ENCODE results near the gene PIGA.
A peak's percentile ranks its signal among the peaks of the same experiment; 100 is the strongest.

PIGA gene

DNA sequence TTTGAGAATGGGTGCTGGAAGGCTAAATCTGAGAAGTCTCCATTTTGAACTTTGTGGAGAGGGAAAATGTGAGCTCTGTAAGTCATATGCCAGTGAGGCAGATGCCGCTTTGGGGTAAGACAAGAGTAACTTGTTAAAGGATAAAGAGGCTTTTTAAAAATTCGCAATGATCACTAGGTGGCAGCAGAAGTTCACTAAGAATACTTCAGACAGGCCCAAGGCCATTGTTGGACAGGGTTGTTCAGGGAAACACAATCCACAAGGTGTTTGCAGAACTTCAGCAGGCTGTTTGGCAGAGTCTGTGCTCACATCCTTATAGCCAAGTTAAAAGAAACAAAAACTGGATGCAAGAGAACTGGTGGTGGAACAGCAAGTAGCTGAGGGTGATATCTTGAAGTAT, 13.7 kb upstream of the PIGA start:
- H3K27me3 ChIP-seq: no peaks in the 10 kb centered on the region
- TF ChIP-seq, protein P1, sequence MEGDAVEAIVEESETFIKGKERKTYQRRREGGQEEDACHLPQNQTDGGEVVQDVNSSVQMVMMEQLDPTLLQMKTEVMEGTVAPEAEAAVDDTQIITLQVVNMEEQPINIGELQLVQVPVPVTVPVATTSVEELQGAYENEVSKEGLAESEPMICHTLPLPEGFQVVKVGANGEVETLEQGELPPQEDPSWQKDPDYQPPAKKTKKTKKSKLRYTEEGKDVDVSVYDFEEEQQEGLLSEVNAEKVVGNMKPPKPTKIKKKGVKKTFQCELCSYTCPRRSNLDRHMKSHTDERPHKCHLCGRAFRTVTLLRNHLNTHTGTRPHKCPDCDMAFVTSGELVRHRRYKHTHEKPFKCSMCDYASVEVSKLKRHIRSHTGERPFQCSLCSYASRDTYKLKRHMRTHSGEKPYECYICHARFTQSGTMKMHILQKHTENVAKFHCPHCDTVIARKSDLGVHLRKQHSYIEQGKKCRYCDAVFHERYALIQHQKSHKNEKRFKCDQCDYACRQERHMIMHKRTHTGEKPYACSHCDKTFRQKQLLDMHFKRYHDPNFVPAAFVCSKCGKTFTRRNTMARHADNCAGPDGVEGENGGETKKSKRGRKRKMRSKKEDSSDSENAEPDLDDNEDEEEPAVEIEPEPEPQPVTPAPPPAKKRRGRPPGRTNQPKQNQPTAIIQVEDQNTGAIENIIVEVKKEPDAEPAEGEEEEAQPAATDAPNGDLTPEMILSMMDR (IDR thresholded peaks at IDR 0.05): peak; percentile 13
- no peak overlapping the region for H3K27ac ChIP-seq
- H3K4me1 ChIP-seq (ENCODE audit: control insufficient read depth in 1 of 2, insufficient read depth in 1 of 2, low read depth in 1 of 2, low read length in 1 of 2): peaks cover 10 to 13% of the 10 kb centered on the region in 2 experiments
- H3K4me3 ChIP-seq (ENCODE audit: low read depth in 1 of 2, low read length in 1 of 2): no peak overlapping the region
- H3K9me3 ChIP-seq: no peaks in the 10 kb centered on the region
- no peaks in the 10 kb centered on the region for H3K36me3 ChIP-seq

DNA sequence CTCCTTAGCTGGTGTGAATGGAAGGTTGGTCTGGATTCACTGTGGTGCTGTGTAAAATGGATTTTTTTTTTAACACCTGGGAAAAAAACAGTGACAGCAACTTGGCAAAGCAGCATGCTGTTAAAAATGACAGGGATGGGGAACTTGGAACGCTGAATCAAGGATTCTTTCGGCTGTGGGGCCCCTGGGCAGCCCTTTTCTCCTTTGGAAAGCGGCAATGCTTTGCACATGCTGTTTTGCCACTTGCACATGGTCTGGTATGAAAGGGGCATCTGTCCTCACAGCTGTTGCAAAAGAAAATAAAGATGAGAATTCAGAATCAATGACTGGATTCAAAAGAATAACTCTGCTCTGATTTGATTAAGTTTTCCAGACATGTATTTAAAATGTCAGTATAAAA, 10.7 kb upstream of the PIGA start:
- Histone ChIP-seq H3K4me1 (ENCODE audit: control insufficient read depth in 1 of 2, insufficient read depth in 1 of 2, low read depth in 1 of 2, low read length in 1 of 2) (peaks cover 10 to 13% of the 10 kb centered on the region in 2 experiments), H3K27me3 (no peaks in the 10 kb centered on the region), H3K27ac (no peak overlapping the region), H3K36me3 (no peaks in the 10 kb centered on the region), H3K4me3 (ENCODE audit: low read depth in 1 of 2, low read length in 1 of 2) (no peak overlapping the region), H3K9me3 (no peaks in the 10 kb centered on the region)
- TF ChIP-seq, protein P1 (IDR thresholded peaks at IDR 0.05): no peak

DNA sequence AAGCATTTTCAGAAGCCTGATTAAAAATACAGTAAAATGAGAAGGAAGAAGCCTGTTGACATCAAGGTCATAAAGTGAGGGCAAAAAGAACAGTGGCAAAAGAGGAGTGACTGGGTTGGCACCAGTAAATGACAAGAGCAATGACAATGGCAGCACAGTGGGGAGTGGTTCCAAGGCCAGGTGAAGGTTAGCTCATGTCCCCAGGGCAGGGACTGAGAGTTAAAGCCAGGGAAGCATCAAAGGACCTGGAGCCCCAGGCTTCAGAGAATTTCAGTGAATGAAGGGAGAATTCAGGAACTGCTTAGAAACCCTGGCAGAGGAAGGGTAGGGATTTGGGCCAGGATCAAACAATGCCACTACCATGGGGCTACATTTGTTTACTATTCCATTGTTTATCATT, 8.8 kb upstream of the PIGA start:
- H3K9me3 ChIP-seq: no peaks in the 10 kb centered on the region
- no peaks in the 10 kb centered on the region for H3K36me3 ChIP-seq
- TF ChIP-seq, protein P1 (IDR thresholded peaks at IDR 0.05): no peak
- H3K27me3 ChIP-seq: no peaks in the 10 kb centered on the region
- no peak overlapping the region for H3K4me3 ChIP-seq (ENCODE audit: low read depth in 1 of 2, low read length in 1 of 2)
- H3K27ac ChIP-seq: no peak overlapping the region
- peaks cover 0 to under 1% of the 10 kb centered on the region in 2 experiments for H3K4me1 ChIP-seq (ENCODE audit: control insufficient read depth in 1 of 2, insufficient read depth in 1 of 2, low read depth in 1 of 2, low read length in 1 of 2)

DNA sequence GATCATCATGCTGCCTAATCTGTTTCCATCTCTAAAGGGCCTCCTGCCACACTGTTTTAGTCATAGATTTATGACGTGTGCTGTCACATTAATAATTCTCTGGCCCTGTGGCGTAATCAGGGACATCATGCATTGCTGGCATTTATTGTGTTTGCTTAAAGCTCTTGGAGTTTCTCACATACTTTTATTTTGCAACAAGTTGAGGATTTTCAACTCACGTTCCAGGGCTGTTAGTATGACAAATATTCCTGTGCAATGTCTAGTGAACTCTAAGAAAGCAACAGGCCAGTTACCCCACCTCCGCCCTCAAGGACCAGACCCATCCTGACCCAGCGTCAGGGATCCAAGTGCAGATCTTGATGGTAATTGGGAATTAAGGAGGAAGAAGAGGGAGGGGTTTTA, 7.8 kb upstream of the PIGA start:
- Histone ChIP-seq H3K9me3 (no peaks in the 10 kb centered on the region), H3K27ac (no peak overlapping the region), H3K36me3 (no peaks in the 10 kb centered on the region), H3K4me1 (ENCODE audit: control insufficient read depth in 1 of 2, insufficient read depth in 1 of 2, low read depth in 1 of 2, low read length in 1 of 2) (no peaks in the 10 kb centered on the region), H3K27me3 (peaks cover 7% of the 10 kb centered on the region), H3K4me3 (ENCODE audit: low read depth in 1 of 2, low read length in 1 of 2) (no peak overlapping the region)
- TF ChIP-seq, protein P1 (IDR thresholded peaks at IDR 0.05): no peak

DNA sequence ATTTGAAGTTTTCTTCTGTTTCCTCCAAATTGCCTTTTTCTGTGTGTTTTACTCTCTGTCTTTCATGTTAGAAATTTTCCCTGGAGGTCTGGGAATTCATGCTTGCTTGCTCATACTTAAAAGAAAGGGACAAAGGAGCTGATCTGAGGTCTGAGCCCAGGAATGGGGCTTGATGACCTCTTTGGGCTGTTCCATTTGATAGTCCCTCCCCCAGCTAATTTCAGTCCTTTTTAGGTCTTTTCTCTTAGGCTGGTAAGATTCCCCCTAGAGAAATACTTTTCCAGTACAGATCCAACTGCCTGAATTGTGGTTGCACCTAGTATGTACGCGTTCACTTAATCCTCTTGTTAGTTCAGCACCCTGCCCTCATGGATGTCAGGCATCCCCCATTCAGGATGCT, 5.5 kb upstream of the PIGA start:
- TF ChIP-seq, protein P1 (IDR thresholded peaks at IDR 0.05): no peak
- Histone ChIP-seq H3K27ac (no peak overlapping the region), H3K36me3 (no peaks in the 10 kb centered on the region), H3K4me1 (ENCODE audit: control insufficient read depth in 1 of 2, insufficient read depth in 1 of 2, low read depth in 1 of 2, low read length in 1 of 2) (peaks cover 3 to 4% of the 10 kb centered on the region in 2 experiments), H3K9me3 (no peaks in the 10 kb centered on the region), H3K4me3 (ENCODE audit: low read depth in 1 of 2, low read length in 1 of 2) (no peak overlapping the region), H3K27me3 (peaks cover 14% of the 10 kb centered on the region)

DNA sequence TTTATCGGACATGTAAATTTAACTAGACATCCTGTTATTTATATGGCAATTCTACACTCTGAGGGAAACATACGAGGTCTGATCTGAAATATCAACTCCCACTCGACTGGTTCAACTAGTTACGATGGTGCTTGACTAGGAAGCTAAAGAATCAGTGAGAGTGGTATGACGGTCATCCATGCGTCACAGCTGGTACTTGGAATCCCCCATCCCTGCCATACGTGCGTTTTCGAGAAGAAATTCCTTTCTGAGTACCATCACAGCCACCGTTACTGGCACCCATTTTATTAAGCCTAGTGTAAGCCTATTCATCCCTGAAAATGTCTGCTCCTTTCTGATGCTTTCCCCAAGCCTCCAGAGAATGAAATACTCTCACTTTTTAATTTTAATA, 695 bp upstream of the PIGA start:
- Histone ChIP-seq H3K27ac (peak overlapping the region; percentile 81), H3K4me1 (ENCODE audit: control insufficient read depth in 1 of 2, insufficient read depth in 1 of 2, low read depth in 1 of 2, low read length in 1 of 2) (peaks cover 11 to 14% of the 10 kb centered on the region in 2 experiments), H3K9me3 (no peaks in the 10 kb centered on the region), H3K27me3 (peaks cover 14% of the 10 kb centered on the region), H3K4me3 (ENCODE audit: low read depth in 1 of 2, low read length in 1 of 2) (peak overlapping the region; percentile 65 to 82), H3K36me3 (peaks cover 8% of the 10 kb centered on the region)
- TF ChIP-seq, protein P1 (IDR thresholded peaks at IDR 0.05): no peak
